Panc1 (cell line): ENCODE data around the gene FGF22. TPM values are rescaled to one million over a fixed set of nuclear protein-coding genes. Genes with fewer than 3 reads are reported as not detected.

ENCODE experiments used
- ATAC-seq: fragments of 200-7000 bp; cut with Tn5 transposase; 2 replicates; pipeline ENCODE4 v1.9.1; 2020; ENCODE audit warnings: mild to moderate bottlenecking, moderate library complexity
- BruUV-seq: library from RNA; stranded (reverse); fragments of 400-500 nt; replicated peaks from 2 replicates; lab custom pipeline; 2021; lab: Mats Ljungman, UMichigan
- CTCF ChIA-PET: fragments of 300-600 bp; sonication (Branson Sonifier 250); formaldehyde crosslinking; loops from one replicate; lab custom pipeline; 2022; ENCODE audit warnings: antibody characterized with exemption; lab: Charles Lee
- POLR2A ChIA-PET: fragments of 300-600 bp; sonication (Branson Sonifier 250); formaldehyde crosslinking; loops from one replicate; lab custom pipeline; 2022; ENCODE audit warnings: antibody characterized with exemption; lab: Charles Lee
- DNase-seq: peaks from one replicate; pipeline ENCODE4 v3.0.0-alpha.2; 2010; ENCODE audit warnings: low read depth, low spot score
- H3K27ac ChIP-seq: 2 replicates; pipeline ENCODE4 v1.5.1; 2011; ENCODE audit warnings: mild to moderate bottlenecking, low read length, inconsistent platforms
- H3K27me3 ChIP-seq: fragments of 200-500 bp; sonication (Bioruptor generic); 2 replicates; pipeline ENCODE4 v1.6.0; 2014; ENCODE audit warnings: low read length, inconsistent platforms; ENCODE audit not compliant: control insufficient read depth, insufficient read depth
- H3K36me3 ChIP-seq: fragments of 200-500 bp; sonication (Bioruptor generic); 2 replicates; pipeline ENCODE4 v1.5.1; 2014; ENCODE audit warnings: inconsistent platforms, mild to moderate bottlenecking, low read length, moderate library complexity; ENCODE audit not compliant: control insufficient read depth, insufficient read depth
- H3K4me1 ChIP-seq: 2 replicates; pipeline ENCODE4 v1.5.1; 2011; ENCODE audit warnings: inconsistent platforms, mild to moderate bottlenecking, low read length, moderate library complexity; ENCODE audit not compliant: control insufficient read depth, insufficient read depth
- H3K4me3 ChIP-seq, 2 experiments: 2 replicates each; pipeline ENCODE4 v1.5.1; 2011 to 2012; ENCODE audit warnings: low read depth in 2 of 2, low read length in 2 of 2, mild to moderate bottlenecking in 2 of 2, inconsistent platforms in 1 of 2, moderate library complexity in 1 of 2
- H3K9me3 ChIP-seq: fragments of 200-500 bp; sonication (Bioruptor generic); 2 replicates; pipeline ENCODE4 v1.5.1; 2014; ENCODE audit warnings: low read depth, mild to moderate bottlenecking, inconsistent platforms, low read length, moderate library complexity; ENCODE audit not compliant: control insufficient read depth, insufficient read depth
- POLR2AphosphoS5 ChIP-seq: IDR thresholded peaks from 2 replicates; pipeline ENCODE4 v1.6.1; 2012; ENCODE audit warnings: mild to moderate bottlenecking, low read depth, low read length, moderate library complexity
- SIN3A ChIP-seq: IDR thresholded peaks from 2 replicates; pipeline ENCODE4 v1.6.1; 2012; ENCODE audit warnings: low read depth, mild to moderate bottlenecking, low read length, moderate library complexity, borderline replicate concordance; ENCODE audit not compliant: insufficient read depth
- TCF7L2 ChIP-seq: IDR thresholded peaks from 2 replicates; pipeline ENCODE4 v1.6.1; 2011; ENCODE audit warnings: mild to moderate bottlenecking, low read depth, low read length, inconsistent platforms
- in situ Hi-C: cut with HindIII; loops from 2 replicates; pipeline ENCODE4 v1.10.0; 2016; ENCODE audit warnings: low sequenced_read_pairs, low pct_unique_long_range_greater_than_20kb
- intact Hi-C: fragments of 100-400 bp; cut with micrococcal nuclease; formaldehyde crosslinking; loops from one replicate; pipeline ENCODE4 v1.10.0; 2022; ENCODE audit not compliant: unreplicated experiment
- total RNA-seq: library from RNA; stranded (reverse); gene quantifications from one replicate; pipeline ENCODE4 v1.2.1, GENCODE V29; 2021; ENCODE audit not compliant: unreplicated experiment
- TF ChIP-seq, protein P1 (sequence below), 2 experiments: IDR thresholded peaks; 2 replicates each; pipeline ENCODE4 v1.6.1; 2011 to 2012; ENCODE audit warnings: low read depth in 2 of 2, control low read depth in 1 of 2, low read length in 1 of 2, mild to moderate bottlenecking in 1 of 2, moderate library complexity in 1 of 2; ENCODE audit not compliant: insufficient read depth in 1 of 2
- TF ChIP-seq, protein P2 (sequence below): fragments of 450-650 bp; IDR thresholded peaks from 2 replicates; pipeline ENCODE4 v1.5.1; 2017; ENCODE audit warnings: mild to moderate bottlenecking

The FGF22 gene
- total RNA-seq, 1 experiment from 2014 or later, result 0.72 TPM

DNA sequence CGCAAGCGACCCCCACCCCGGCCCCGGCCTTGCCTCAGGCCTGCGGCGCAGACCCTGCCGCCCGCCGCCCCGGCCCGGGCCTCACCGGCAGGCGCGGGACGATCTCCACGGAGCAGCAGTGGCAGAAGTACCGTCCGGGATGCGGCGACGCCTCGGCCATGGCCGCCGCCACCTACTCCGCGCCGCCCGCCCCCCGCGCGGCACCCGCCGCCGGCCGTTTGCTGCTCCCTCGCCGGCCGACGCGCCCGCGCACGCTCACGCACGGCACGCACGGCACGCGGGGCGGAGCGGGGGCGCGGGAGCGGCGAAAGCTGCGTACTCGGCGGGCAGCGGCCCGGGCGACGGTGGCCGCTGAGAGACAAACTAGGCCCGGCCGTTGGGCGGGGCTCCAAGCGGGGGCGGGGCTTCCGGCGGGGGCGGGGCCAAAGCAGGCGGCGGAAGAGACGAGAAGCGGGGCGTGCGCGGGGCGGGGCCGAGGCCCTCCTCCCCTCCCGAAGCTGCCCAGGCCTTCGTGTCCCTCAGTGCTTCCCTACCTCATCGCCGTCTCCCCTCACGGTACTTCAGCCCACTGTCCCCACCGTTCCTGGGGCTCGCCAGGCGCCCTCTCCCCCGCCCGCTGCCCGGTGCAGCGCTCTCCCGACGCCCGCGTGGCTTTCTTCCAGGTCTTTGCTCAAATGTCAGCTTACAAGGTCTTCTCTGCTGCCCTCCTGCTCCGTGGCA is 23.4 kb downstream of the FGF22 start, which contains the start of gene RNF126:
Gene RNF126 (minus strand): TSS at position 253 of the 720 bp plus-strand sequence. CDS start 93 bp downstream, at position 160.
- ChIA-PET POLR2A (interaction anchor here (0.6 kb wide), 1 partner anchor 53 kb away, joined by 3 read pairs; no protein-coding TSS in a partner anchor), CTCF (interaction anchor here (1.5 kb wide), 1 partner anchor 79 kb away, joined by 3 read pairs; no protein-coding TSS in a partner anchor)
- TF ChIP-seq, protein P1, sequence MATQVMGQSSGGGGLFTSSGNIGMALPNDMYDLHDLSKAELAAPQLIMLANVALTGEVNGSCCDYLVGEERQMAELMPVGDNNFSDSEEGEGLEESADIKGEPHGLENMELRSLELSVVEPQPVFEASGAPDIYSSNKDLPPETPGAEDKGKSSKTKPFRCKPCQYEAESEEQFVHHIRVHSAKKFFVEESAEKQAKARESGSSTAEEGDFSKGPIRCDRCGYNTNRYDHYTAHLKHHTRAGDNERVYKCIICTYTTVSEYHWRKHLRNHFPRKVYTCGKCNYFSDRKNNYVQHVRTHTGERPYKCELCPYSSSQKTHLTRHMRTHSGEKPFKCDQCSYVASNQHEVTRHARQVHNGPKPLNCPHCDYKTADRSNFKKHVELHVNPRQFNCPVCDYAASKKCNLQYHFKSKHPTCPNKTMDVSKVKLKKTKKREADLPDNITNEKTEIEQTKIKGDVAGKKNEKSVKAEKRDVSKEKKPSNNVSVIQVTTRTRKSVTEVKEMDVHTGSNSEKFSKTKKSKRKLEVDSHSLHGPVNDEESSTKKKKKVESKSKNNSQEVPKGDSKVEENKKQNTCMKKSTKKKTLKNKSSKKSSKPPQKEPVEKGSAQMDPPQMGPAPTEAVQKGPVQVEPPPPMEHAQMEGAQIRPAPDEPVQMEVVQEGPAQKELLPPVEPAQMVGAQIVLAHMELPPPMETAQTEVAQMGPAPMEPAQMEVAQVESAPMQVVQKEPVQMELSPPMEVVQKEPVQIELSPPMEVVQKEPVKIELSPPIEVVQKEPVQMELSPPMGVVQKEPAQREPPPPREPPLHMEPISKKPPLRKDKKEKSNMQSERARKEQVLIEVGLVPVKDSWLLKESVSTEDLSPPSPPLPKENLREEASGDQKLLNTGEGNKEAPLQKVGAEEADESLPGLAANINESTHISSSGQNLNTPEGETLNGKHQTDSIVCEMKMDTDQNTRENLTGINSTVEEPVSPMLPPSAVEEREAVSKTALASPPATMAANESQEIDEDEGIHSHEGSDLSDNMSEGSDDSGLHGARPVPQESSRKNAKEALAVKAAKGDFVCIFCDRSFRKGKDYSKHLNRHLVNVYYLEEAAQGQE (IDR thresholded peaks at IDR 0.05; ENCODE audit: insufficient read depth in 1 of 2, low read depth in 2 of 2, low read length in 1 of 2), result no peak
- TF ChIP-seq POLR2AphosphoS5, result peak; percentile 22; the same call in 1 of the 2 replicates
- Histone ChIP-seq H3K4me1 (no peaks in the 10 kb centered on the region; the same call in 1 of the 2 replicates), H3K36me3 (no peaks in the 10 kb centered on the region; the same call in 1 of the 2 replicates), H3K4me3 (peak within 1 kb of the TSS; percentile 58 to 78), H3K9me3 (no peaks in the 10 kb centered on the region), H3K27me3 (no peaks in the 10 kb centered on the region), H3K27ac (peak within 1 kb of the TSS; percentile 80)
- BruUV-seq, result no TSS peak
- intact Hi-C loops (no loop called here), in situ Hi-C loops (no loop called here)
- no peak for DNase-seq
- peak; percentile 84 for ATAC-seq

DNA sequence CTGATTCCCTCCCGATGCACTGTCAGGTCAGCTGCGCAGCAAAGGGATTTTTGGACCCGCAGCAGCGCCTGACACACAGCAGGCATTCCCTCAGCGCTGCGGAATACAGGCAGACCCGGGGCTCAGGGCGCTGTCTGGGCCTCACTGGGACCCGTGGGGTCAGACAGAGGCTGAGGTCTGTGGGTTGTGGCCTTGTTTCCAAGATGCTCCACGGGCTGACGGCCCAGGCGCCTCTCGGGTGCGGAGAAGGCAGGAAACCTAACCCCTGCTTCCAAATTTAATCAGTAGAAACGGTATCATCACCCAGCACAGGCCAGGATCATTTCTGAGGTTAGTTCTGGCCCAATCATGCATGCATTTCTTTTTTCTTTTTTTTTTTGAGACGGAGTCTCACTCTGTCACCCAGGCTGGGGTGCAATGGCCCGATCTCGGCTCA is 24.0 kb downstream of the FGF22 start:
- POLR2A ChIA-PET, result interaction anchor here (0.6 kb wide), 1 partner anchor 52 kb away, joined by 3 read pairs; no protein-coding TSS in a partner anchor
- TF ChIP-seq, protein P2, sequence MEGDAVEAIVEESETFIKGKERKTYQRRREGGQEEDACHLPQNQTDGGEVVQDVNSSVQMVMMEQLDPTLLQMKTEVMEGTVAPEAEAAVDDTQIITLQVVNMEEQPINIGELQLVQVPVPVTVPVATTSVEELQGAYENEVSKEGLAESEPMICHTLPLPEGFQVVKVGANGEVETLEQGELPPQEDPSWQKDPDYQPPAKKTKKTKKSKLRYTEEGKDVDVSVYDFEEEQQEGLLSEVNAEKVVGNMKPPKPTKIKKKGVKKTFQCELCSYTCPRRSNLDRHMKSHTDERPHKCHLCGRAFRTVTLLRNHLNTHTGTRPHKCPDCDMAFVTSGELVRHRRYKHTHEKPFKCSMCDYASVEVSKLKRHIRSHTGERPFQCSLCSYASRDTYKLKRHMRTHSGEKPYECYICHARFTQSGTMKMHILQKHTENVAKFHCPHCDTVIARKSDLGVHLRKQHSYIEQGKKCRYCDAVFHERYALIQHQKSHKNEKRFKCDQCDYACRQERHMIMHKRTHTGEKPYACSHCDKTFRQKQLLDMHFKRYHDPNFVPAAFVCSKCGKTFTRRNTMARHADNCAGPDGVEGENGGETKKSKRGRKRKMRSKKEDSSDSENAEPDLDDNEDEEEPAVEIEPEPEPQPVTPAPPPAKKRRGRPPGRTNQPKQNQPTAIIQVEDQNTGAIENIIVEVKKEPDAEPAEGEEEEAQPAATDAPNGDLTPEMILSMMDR, result no peak
- no peak for TF ChIP-seq SIN3A
- TF ChIP-seq, protein P1 (IDR thresholded peaks at IDR 0.05; ENCODE audit: insufficient read depth in 1 of 2, low read depth in 2 of 2, low read length in 1 of 2), result no peak
- TF ChIP-seq TCF7L2, result no peak
- no peak for TF ChIP-seq POLR2AphosphoS5

More for the DNA sequence above, 24.0 kb downstream of the FGF22 start:
- DNase-seq (no peak), ATAC-seq (peak; percentile 8)
- H3K4me3 ChIP-seq, result peak overlapping the region; percentile 52 to 65
- peak overlapping the region; percentile 80 for H3K27ac ChIP-seq
- H3K36me3 ChIP-seq, result no peaks in the 10 kb centered on the region; the same call in 1 of the 2 replicates
- in situ Hi-C loops (no loop called here), intact Hi-C loops (no loop called here)
- no peaks in the 10 kb centered on the region for H3K27me3 ChIP-seq
- CTCF ChIA-PET, result interaction anchor here (1.5 kb wide), 1 partner anchor 78 kb away, joined by 3 read pairs; no protein-coding TSS in a partner anchor
- H3K9me3 ChIP-seq, result no peaks in the 10 kb centered on the region
- no TSS peak for BruUV-seq
- H3K4me1 ChIP-seq, result no peaks in the 10 kb centered on the region; the same call in 1 of the 2 replicates
